OCI-LY1 (cell line): Measurements from ENCODE around the gene EVI2A.

ENCODE experiments used
- H2AFZ ChIP-seq: fragments of 200-600 bp; sonication (generic), shearing (Covaris generic); 2 replicates; pipeline ENCODE4 v1.6.0; 2014; ENCODE audit warnings: antibody characterized with exemption, mild to moderate bottlenecking, low read length
- H3F3A ChIP-seq: fragments of 200-600 bp; sonication (generic), shearing (Covaris generic); 2 replicates; pipeline ENCODE4 v1.6.0; 2014; ENCODE audit warnings: mild to moderate bottlenecking, antibody characterized with exemption, low read length, moderate library complexity; ENCODE audit not compliant: insufficient read depth
- H3K27ac ChIP-seq: fragments of 200-600 bp; sonication (generic); 2 replicates; pipeline ENCODE4 v1.5.1; 2014; ENCODE audit warnings: low read length, mixed run types, mild to moderate bottlenecking, low read depth; ENCODE audit not compliant: poor library complexity, severe bottlenecking
- H3K27me3 ChIP-seq: fragments of 200-600 bp; sonication (generic); 2 replicates; pipeline ENCODE4 v1.6.0; 2014; ENCODE audit warnings: antibody characterized with exemption, mild to moderate bottlenecking, low read length, moderate library complexity; ENCODE audit not compliant: insufficient read depth
- H3K36me3 ChIP-seq: fragments of 200-600 bp; sonication (generic); 2 replicates; pipeline ENCODE4 v1.6.1; 2014; ENCODE audit warnings: mild to moderate bottlenecking, antibody characterized with exemption, low read length, moderate library complexity, mixed read lengths; ENCODE audit not compliant: insufficient read depth
- H3K4me1 ChIP-seq: fragments of 200-600 bp; sonication (generic); 2 replicates; pipeline ENCODE4 v1.5.1; 2014; ENCODE audit warnings: mild to moderate bottlenecking, low read length, moderate library complexity; ENCODE audit not compliant: insufficient read depth, severe bottlenecking
- H3K4me2 ChIP-seq: fragments of 200-600 bp; sonication (generic), shearing (Covaris generic); 2 replicates; pipeline ENCODE4 v1.6.1; 2014; ENCODE audit warnings: low read length
- H3K4me3 ChIP-seq: fragments of 200-600 bp; sonication (generic); 2 replicates; pipeline ENCODE4 v1.5.1; 2014; ENCODE audit warnings: low read length, low read depth, mild to moderate bottlenecking, mixed read lengths; ENCODE audit not compliant: poor library complexity, severe bottlenecking
- H3K79me2 ChIP-seq: fragments of 200-600 bp; shearing (Covaris generic); 2 replicates; pipeline ENCODE4 v1.6.1; 2016; ENCODE audit warnings: mixed run types, low read length, mixed read lengths; ENCODE audit not compliant: insufficient read depth
- H3K9ac ChIP-seq: fragments of 200-600 bp; sonication (generic), shearing (Covaris generic); 2 replicates; pipeline ENCODE4 v1.6.1; 2014; ENCODE audit warnings: mild to moderate bottlenecking, low read length, mixed read lengths
- H3K9me2 ChIP-seq: fragments of 200-600 bp; sonication (generic), shearing (Covaris generic); 2 replicates; pipeline ENCODE4 v1.6.1; 2014; ENCODE audit warnings: low read depth, mild to moderate bottlenecking, low read length, mixed read lengths
- H3K9me3 ChIP-seq: fragments of 200-600 bp; shearing (Covaris generic); 2 replicates; pipeline ENCODE4 v1.6.1; 2014; ENCODE audit warnings: low read length, mixed read lengths
- H4K20me1 ChIP-seq: fragments of 200-600 bp; sonication (generic), shearing (Covaris generic); 2 replicates; pipeline ENCODE4 v1.6.0; 2016; ENCODE audit warnings: mild to moderate bottlenecking, low read length; ENCODE audit not compliant: insufficient read depth
- EZH2 ChIP-seq: fragments of 200-600 bp; sonication (generic), shearing (Covaris generic); IDR thresholded peaks from 2 replicates; pipeline ENCODE4 v1.8.0; 2017; ENCODE audit warnings: borderline replicate concordance, mixed run types, mild to moderate bottlenecking, antibody characterized with exemption, low read length, moderate library complexity, mixed read lengths
- TF ChIP-seq, protein P1 (sequence below): fragments of 200-600 bp; sonication (generic), shearing (Covaris generic); IDR thresholded peaks from 2 replicates; pipeline ENCODE4 v1.5.1; 2017; ENCODE audit warnings: mild to moderate bottlenecking, antibody characterized with exemption, low read length, moderate library complexity, mixed read lengths

The EVI2A gene

DNA sequence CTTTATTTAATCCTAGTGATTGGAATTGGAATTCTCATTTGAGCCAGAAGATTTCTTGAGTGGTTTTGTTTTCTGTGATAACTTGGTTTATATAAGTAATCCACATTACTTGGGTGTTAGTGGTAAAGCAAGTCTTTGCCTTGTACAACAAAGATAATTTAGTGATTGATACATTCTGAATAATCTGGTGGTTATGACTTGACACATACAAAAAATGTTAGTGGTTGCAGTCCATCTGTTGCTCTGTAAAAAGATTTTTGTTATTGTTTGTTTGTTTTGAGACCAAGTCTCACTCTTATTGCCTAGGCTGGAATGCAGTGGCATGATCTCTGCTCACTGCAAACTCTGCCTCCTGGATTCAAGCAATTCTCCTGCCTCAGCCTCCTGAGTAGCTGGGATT lies 37.6 kb downstream of the EVI2A start:
- no peak overlapping the region for H3K27ac ChIP-seq
- no peaks in the 10 kb centered on the region; the same call in 1 of the 2 replicates for H3F3A ChIP-seq
- no peaks in the 10 kb centered on the region for H3K79me2 ChIP-seq
- no peak overlapping the region for H3K4me3 ChIP-seq
- no peaks in the 10 kb centered on the region for H3K9me2 ChIP-seq
- H4K20me1 ChIP-seq: no peaks in the 10 kb centered on the region
- no peaks in the 10 kb centered on the region; the same call in 1 of the 2 replicates for H3K36me3 ChIP-seq
- H3K4me2 ChIP-seq: no peak overlapping the region
- no peaks in the 10 kb centered on the region for H3K4me1 ChIP-seq
- no peak overlapping the region for H2AFZ ChIP-seq
- no peaks in the 10 kb centered on the region for H3K27me3 ChIP-seq
- TF ChIP-seq EZH2: no peak
- TF ChIP-seq, protein P1, sequence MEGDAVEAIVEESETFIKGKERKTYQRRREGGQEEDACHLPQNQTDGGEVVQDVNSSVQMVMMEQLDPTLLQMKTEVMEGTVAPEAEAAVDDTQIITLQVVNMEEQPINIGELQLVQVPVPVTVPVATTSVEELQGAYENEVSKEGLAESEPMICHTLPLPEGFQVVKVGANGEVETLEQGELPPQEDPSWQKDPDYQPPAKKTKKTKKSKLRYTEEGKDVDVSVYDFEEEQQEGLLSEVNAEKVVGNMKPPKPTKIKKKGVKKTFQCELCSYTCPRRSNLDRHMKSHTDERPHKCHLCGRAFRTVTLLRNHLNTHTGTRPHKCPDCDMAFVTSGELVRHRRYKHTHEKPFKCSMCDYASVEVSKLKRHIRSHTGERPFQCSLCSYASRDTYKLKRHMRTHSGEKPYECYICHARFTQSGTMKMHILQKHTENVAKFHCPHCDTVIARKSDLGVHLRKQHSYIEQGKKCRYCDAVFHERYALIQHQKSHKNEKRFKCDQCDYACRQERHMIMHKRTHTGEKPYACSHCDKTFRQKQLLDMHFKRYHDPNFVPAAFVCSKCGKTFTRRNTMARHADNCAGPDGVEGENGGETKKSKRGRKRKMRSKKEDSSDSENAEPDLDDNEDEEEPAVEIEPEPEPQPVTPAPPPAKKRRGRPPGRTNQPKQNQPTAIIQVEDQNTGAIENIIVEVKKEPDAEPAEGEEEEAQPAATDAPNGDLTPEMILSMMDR: no peak
- H3K9ac ChIP-seq: no peak overlapping the region
- H3K9me3 ChIP-seq: no peaks in the 10 kb centered on the region

DNA sequence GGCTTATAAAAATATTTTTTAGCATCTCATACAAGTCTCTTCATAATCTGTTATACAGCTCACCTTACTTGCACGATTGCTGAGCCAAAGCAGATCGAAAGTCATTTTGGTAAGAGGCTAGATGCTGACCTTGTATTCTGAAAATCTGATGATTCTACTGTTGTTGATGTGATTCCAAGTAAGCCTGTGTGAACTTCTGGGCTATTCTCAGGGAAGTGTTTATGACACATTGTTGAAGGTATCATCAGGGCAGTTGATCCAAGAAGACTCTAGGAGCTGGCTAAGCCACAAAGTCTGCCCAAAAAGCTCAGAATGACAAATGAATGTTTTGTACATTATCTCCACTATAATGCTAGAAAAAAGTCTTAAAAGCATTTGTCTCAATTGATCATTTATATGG lies 40.4 kb downstream of the EVI2A start:
- TF ChIP-seq, protein P1: no peak
- no peak for TF ChIP-seq EZH2
- Histone ChIP-seq H3K36me3 (no peaks in the 10 kb centered on the region; the same call in 1 of the 2 replicates), H3K27me3 (no peaks in the 10 kb centered on the region), H4K20me1 (no peaks in the 10 kb centered on the region), H3K27ac (no peak overlapping the region), H3K79me2 (no peaks in the 10 kb centered on the region), H3K9me2 (no peaks in the 10 kb centered on the region), H3K4me3 (no peak overlapping the region), H3F3A (no peaks in the 10 kb centered on the region; the same call in 1 of the 2 replicates), H3K4me1 (no peaks in the 10 kb centered on the region), H2AFZ (no peak overlapping the region), H3K9ac (no peak overlapping the region), H3K4me2 (no peak overlapping the region), H3K9me3 (no peaks in the 10 kb centered on the region)

DNA sequence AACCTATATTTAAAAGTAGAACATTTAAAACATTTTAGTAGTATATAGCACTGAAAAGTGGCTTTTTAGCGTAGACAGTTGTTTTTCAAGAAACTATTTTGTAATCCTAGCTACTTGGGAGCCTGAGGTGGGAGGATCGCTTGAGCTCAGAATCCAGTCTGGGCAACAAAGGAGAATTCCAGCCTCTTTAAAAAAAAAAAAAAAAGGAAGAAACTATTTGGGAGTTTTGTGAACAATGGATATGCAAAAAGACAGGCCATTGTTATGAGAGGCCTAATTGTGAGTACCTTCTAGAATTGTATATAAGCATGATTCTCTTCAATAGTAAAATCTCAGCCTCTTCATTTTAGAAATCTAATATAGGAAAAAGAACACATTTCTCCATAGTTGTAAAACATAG lies 42.0 kb downstream of the EVI2A start:
- H3K9me3 ChIP-seq: no peaks in the 10 kb centered on the region
- H3K36me3 ChIP-seq: no peaks in the 10 kb centered on the region; the same call in 1 of the 2 replicates
- H3K79me2 ChIP-seq: no peaks in the 10 kb centered on the region
- H3K4me1 ChIP-seq: no peaks in the 10 kb centered on the region
- no peak for TF ChIP-seq EZH2
- no peak overlapping the region for H3K27ac ChIP-seq
- H3K27me3 ChIP-seq: no peaks in the 10 kb centered on the region
- no peak overlapping the region for H3K4me2 ChIP-seq
- H4K20me1 ChIP-seq: no peaks in the 10 kb centered on the region
- H3K9ac ChIP-seq: no peak overlapping the region
- H3K9me2 ChIP-seq: no peaks in the 10 kb centered on the region
- H3K4me3 ChIP-seq: no peak overlapping the region
- H3F3A ChIP-seq: no peaks in the 10 kb centered on the region
- H2AFZ ChIP-seq: no peak overlapping the region

DNA sequence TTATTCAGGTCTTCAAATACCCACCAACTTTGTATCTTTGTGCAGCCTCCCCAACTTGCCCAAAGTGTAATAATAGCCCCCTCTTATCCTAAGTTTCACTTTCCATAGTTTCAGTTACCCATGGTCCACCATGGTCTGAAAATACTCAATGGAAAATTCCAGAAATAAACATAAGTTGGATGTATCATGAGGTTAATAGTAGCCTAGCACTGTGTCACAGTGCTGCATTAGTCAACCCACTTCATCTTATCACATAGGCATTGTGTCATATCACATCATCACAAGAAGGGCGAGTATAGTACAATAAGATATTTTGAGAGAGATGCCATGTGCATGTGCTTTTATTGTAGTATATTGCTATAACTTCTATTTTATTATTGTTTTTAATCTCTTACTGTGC lies 46.3 kb downstream of the EVI2A start:
- Histone ChIP-seq H4K20me1 (no peaks in the 10 kb centered on the region), H3K27me3 (no peaks in the 10 kb centered on the region), H3K36me3 (no peaks in the 10 kb centered on the region), H3K4me1 (no peaks in the 10 kb centered on the region), H3K4me2 (no peak overlapping the region), H3K79me2 (no peaks in the 10 kb centered on the region), H3K9me2 (no peaks in the 10 kb centered on the region), H3F3A (no peaks in the 10 kb centered on the region), H2AFZ (no peak overlapping the region), H3K4me3 (no peak overlapping the region), H3K9ac (no peak overlapping the region), H3K9me3 (no peaks in the 10 kb centered on the region), H3K27ac (no peak overlapping the region)
- TF ChIP-seq, protein P1: no peak
- no peak for TF ChIP-seq EZH2
